NCI-H460 (cell line): ENCODE results near the gene UPP1. TPM values are rescaled to one million over a fixed set of nuclear protein-coding genes. Genes with fewer than 3 reads are reported as not detected.
A peak's percentile ranks its signal among the peaks of the same experiment; 100 is the strongest.
"Not testable (repeated sequence)": the region's sequence is repeated elsewhere in the genome, so short reads cannot be mapped to it uniquely, and the experiment has no call there.

Experiments
- DNase-seq: peaks from one replicate; pipeline ENCODE4 v3.0.0-alpha.2; 2016; ENCODE audit warnings: low read depth; ENCODE audit errors: extremely low read depth
- total RNA-seq: library from RNA; depleted of rRNA; stranded (reverse); fragments of >200 nt; shearing (Covaris generic); gene quantifications from 2 replicates; pipeline ENCODE4 v1.2.3, GENCODE V29; 2014

UPP1 gene
- total RNA-seq, 1 experiment from 2014 or later, result 97.2 TPM

DNA sequence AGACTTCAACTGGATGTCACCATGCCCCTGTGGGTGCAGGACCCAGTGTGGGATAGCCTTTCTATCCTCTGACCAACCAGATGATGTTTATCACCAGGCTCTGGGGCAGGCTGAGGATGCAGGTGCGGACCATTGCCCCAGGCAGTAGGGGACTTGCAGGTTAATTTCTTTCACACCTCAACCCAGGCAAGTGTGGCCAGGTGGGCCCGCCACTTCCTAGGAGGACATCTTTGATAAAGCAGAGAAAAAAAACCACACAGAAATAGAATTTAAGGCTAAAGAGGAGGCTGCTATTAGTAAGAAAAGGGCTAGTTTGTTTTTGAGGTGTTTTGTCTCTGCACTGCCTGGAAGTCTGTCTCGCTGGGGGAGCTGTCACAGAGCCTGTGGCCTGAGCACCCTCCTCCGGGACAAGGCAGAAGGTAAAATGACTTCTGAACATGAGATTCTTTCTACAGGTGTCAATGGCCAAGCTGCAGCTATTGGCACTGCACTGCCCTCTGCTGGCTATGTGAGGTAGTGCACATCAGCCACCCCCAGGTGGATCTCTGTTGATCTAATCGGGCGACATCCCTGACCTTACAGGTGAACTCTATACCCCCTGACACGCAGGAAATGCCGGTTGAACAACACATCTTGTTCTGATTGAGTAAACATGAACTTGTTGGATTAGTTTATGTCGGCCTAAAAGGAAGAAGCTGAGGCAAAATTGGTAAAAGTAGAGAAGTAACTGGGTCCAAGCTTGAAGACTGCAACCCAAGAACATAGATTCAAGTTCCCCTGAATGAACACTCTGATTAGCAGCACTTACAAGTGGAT, 21.0 kb downstream of the UPP1 start:
- peak; percentile 68 for DNase-seq

DNA sequence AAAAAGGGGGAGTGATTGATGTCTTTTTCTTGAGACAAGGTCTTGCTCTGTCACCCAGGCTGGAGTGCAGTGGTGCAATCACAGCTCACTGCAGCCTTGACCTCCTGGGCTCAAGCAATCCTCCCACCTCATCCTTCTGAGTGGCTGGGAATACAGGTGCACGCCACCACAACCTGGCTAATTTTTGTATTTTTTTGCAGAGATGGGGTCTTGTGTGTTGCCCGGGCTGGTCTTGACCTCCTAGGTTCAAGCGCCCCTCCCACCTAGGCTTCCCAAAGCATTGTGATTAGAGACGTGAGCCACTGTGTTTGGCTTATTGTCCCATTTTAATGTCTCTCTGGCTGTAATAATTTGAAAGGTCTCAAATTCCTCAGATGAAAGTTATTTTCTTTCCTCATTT, 21.8 kb downstream of the UPP1 start:
- DNase-seq, result no peak

DNA sequence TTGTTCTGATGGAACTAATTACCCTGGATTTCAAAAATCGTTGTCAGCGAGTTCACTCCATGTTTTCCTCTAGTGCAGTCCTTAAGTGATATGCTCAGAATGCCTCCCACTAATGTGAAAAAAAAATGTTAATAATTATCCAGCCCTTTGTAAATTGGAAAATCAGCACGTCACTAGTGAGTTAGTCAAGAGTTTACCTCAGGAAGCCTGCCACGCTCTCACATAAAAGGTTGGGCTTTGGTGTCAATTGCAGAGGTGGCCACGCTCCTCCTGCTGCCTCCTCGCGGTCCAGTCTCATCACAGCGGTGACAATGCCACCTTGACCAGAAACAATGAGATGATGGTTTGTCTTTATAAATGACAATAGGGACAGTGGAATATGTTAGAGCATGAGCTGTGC, 22.5 kb downstream of the UPP1 start:
- no peak for DNase-seq

DNA sequence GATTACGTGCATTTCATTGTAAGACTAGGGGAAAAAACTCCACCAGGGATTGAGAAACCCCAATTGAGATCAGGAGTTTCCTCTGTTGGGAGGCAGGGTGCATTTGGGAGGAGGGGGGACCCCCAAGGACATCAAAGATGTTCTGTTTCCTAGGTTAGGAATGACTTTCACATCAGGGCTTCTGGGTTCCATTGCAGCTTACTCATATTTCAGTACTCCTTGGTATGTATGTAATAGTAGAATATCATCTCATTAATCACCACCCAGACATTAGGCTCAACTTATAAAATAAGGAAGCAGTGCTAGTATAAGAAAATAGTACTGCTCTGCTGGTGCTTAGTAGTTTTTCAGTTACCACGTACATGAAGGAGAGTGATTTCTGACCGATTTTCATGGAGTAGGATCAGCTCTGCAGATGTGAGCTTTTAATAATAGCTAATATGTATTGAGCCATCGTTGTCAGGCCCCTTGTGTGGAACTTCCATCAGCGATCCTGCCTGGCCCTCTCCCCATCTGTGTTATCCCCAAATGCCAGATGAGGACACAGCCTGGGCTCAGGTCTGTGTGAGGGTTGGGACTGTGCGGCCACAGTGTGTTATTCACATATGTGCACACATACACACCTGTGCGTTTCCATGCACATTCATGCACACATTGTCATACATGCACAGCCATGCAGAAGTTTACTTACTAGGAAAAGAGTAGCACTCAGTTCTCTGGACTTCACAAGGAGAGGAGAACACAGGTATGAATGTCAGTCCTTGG, 23.5 kb downstream of the UPP1 start:
- no peak for DNase-seq

DNA sequence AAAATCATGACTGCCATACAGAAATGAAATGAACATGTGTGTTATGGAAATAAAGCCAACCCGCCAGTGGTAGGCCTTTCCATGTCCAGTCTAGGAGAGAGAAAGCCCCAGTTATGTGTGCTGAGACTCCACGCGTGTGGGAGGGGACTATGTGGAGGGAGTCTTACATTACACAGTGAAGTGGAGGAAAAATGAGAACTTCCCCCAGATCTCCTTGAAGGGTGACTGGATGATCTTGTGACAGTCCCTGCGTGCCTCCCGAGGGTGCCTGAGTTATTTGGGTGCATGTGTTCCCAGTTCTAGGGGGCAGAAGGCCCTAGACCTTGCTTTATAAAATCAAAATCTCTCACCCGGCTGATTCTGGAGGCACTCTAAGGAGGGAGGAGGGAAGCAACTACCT, 24.2 kb downstream of the UPP1 start:
- DNase-seq, result no peak

DNA sequence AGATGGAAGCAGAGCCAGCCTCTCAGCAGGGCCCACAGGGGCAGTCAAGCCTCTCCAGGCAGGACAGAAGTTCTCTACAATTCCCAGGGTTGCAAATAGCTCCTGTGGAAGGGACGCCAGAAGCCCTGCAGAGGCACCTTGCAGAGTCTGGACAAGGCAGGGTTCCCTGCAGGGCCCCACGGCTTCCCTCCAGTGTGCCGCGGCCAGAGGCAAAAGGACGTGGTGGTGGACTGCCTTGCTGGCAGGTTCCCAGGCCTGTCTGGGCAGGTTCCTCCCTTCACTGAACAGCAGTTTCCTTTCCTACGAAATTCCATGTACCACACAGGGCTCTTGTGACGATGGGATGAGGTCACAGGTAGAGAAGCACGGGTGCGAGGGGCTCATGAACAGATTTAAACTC, 25.1 kb downstream of the UPP1 start:
- no peak for DNase-seq

DNA sequence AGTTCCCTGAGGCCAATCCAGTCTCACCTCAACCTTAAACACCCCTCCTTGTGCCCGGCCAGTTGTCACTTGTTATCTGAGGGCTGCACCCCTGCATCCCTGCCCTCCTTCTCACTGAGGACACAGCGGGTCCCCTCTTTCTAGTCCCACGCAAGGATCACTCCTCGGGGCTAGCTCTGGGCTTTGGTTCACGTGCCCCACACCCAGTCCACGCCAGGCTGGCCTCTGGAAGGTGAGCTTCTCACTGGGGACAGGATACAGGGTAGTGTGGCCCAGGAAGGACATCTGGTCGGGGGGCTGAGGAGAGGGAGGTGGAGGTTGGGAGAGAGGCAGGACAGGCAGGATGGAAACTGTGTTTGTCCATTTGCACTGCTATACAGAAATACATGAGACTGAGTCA, 25.5 kb downstream of the UPP1 start:
- DNase-seq, result no peak

DNA sequence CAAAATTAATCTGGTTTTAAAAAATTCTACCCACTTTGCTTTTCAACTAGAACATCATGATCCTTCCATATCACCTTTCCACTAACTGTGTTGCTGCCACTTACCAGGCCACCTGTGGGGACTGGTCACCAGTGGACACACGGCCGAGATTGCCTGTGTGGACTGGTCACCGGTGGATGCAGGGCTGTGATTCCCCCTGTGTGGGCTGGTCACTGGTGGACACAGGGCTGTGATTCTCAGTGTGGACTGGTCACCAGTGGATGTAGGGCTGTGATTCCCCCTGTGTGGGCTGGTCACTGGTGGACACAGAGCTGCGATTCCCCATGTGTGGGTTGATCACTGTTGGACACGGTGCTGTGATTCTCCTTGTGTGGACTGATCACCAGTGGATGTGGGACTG, 27.0 kb downstream of the UPP1 start:
- DNase-seq, result no peak

DNA sequence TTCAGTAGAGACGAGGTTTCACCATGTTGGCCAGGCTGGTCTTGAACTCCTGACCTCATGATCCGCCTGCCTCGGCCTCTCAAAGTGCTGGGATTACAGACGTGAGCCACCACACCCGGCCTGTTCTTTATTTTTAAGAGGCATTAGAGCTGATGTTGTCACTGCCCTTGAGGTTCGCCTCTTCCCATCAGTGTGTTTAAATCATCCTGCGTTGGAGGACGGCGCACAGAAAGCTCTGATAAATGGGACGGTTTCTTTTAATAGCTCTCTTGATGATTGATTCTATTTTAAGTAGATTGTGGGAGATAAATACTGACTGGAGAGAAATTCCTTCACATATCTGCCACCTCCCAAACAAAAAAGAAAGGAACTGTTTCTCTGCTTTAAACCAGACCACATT, 29.0 kb downstream of the UPP1 start:
- no peak for DNase-seq

DNA sequence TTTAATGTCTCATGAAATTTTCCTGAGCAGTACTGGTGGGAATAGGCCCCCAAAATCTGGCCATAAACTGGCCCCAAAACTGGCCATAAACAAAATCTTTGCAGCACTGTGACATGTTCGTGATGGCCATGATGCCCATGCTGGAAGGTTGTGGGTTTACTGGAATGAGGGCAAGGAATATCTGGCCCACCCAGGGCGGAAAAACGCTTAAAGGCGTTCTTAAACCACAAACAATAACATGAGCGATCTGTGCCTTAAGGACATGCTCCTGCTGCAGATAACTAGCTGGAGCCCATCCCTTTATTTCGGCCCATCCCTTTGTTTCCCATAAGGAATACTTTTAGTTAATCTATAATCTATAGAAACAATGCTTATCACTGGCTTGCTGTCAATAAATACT, 31.5 kb downstream of the UPP1 start:
- DNase-seq, result not testable (repeated sequence)

DNA sequence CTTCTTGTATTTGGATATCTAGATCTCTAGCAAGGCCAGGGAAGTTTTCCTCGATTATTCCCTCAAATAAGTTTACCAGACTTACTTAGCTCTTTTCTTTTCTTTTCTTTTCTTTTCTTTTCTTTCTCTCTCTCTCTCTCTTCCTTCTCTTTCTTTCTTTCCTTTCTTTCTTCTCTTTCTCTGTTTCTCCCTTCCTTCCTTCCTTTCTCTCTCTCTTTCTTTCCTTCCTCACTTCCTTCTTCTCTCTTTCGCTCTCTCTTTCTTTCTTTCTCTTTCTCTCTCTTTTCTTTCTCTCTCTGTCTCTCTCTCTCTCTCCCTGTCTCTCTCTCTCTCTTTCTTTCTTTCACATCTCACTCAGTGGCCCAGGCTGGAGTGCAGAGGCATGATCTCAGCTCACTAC, 37.0 kb downstream of the UPP1 start:
- no peak for DNase-seq

DNA sequence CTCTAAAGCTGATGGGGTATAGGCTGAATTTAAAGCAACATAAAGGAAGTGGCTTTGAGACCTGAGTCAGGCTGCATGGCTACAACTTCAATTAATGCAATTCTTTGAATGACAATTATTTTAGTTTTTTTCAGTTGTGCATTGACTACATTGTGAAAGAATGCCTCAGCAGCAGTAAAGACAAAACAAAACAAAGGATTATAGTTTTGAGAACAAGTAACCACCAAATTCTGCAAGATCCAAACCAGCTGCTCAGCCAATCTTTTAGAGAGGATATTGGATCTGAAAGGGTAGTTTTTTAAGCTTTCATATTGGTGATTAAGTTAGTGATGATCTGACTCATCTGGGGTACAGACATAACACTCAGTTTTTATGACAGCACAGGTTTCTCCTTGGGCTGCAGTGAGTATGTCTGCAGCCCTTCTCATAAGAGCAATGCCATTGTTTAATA, 41.6 kb downstream of the UPP1 start:
- no peak for DNase-seq

DNA sequence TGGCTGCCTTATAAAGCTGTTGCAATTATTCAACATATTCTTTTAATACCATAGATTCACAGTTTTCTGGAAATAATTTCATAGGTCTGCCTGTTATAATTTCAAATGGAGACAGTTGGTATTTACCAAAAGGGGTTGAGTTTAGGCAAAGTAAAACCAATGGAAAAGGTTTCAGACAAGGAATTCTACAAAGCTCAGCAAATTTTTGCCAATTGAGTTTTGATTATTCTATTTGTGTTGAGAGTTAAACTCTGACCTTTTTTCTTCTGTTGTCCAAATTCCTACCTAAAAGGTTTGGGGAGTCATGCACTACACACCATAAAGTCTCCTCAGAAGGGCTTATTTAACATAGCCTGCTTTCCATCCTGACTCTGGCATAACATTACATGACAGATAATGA, 43.7 kb downstream of the UPP1 start:
- no peak for DNase-seq

DNA sequence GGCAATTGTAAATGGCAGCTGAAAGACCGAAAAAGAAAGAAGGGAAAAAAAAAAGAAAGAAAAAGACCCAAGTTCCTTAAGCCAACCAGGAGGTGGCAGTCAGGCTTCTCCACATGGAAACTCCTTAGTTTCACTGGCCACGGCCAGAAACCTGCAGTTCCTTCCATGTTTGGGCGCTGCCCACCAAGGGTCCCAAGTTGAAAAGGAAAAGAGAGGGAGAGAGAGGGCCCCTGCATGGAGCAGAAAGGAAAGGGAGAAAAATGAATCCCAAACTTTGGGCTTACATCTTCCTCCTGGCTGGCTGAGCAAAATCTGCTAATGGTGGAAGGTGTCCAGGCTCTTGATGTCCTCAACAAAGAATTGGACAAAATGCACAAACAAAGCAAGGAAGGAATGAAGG, 50.4 kb downstream of the UPP1 start:
- peak; percentile 17 for DNase-seq

DNA sequence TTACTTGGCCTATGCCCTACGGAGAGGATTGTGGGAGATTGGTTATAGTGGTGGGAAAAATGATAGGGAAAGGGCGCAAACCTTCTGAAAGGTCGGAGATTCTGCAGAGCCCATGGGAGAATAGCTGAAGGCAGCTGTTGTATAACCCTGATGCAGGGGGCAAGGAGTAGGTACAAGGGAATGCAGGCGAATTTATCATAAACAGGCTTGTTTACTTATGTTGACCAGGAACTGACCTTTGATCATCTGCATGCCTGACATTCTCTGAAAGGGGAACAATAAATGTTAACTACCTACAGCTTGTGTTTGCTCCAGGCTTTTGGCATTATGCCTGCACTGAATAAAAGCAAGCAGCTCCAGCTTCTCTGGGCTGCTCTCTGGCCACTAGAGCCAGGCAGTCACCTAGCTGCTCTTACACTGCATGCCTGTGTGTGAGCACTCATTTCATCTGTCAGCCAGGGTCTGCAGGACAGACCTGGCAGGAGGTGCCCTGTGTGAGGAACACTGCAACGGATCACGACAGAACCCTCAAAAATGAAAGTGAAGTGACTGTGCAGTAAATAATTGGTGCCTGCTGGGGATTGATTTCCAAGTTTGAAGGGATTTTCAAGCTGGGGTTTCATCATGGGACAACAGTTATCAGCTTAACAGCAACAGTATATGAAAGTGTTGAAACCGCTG, 51.1 kb downstream of the UPP1 start:
- DNase-seq, result no peak

DNA sequence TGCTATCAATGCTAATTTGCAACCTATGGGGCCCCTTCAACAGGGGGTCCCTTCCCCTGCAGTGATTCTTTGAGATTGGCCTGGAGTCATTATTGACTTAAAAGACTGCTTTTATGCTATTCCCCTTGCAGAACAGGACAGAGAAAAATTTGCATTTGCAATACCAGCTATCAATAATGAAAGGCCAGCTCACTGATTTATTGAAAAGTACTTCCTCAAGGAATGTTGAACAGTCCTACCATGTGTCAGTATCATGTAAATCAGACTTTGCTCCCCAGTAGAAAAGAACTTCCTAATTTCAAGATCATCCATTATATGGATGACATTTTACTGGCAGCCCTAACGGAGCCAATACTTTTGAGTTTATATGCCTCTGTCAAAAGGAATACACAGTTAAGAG, 52.5 kb downstream of the UPP1 start:
- DNase-seq, result no peak

DNA sequence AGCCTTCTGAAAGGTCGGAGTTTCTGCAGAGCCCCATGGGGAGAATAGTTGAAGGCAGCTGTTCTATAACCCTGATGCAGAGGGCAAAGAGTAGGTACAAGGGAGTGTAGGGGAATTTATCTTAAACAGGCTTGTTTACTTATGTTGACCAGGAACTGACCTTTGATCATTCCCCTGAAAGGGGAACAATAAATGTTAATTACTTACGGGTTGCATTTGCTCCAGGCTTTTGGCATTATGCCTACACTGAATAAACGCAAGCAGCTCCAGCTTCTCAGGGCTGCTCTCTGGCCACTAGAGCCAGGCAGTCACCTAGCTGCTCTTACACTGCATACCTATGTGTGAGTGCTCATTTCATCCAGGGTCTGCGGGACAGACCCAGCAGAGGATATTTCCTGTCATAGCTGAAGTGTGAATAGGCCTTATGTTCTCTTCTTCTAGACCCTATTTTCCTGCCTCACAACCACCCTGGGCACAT, 55.3 kb downstream of the UPP1 start:
- DNase-seq, result no peak

DNA sequence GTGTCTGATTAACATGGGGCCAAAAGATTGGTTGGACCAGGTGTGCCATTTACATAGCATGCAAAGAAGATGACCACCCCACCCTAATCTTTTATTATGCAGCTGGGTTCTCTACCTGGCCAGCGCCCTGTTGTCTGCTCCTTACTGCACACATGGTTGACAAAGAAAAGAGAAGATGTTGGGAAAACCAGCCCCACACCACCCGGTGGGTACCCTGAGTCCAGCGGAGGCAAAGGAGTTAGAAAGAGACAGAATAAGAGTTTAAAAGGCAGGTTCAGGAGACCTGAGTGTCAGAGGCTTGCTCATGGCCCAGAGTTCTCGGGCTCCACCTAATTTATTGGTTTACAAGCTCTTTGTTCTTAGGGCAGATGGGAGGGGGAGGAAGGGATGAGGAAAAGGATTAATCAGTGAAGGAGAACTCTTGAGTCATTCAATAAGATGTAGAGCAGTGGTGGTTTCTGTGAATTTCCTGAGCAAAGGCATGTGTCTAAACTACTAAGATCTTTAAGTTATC, 58.1 kb downstream of the UPP1 start:
- no peak for DNase-seq

DNA sequence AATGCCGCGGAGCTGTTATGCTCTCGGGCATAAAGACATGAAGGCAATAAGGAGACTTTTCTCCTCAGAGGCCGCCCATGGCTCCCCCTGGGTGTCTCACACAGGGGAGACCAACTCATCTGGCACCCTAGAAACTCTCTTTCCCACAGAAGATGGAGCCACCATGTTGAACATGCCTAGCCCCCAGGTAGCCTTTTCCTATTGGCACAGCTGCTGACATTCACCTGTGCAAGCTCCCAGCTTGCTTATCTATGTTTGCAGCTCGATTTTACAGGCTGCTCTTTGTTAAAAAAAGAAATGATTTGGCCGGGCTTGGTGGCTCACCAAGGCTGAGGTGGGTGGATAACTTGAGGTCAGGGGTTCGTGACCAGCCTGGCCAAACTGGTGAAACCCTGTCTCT, 58.6 kb downstream of the UPP1 start:
- DNase-seq, result not testable (repeated sequence)

DNA sequence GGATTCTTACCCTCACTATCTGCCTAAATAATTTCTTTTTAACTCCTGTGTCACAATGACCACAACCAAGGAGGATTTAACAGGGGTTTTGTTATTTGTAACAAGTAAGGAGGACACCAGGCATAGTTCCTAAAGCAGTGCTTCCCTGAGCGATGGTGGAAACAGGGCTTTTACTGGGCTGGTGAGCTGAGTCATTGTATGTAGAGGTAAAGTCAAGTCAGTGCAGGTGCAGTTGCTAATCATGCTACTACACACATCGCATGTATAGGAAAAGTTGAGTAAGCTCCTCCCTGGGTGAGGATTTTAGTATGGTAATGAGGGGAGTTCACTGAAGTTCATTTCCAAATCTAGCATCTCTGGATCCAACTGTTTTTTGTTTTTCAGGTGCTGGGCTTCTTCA, 59.2 kb downstream of the UPP1 start:
- no peak for DNase-seq

DNA sequence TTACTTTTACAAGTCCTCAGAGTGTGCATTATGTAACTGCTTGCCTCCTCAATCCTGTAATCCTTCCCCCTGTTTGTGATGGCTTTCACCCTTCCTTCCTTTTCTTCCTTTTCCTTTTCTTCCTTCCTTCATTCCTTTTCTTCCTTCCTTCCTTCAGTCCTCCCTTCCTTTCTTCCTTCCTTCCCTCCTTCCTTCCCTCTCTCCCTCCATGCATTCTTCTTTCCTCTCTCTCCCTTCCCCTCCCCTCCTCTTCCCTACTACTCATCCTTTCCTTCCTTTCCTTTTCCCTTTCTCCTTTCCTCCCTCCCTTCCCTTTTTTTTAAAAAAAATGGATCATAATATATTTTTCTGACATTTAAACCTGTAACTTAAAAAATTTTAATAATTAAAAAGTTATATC, 60.0 kb downstream of the UPP1 start:
- DNase-seq, result no peak
